Right lung (tissue), 5 donors: ENCODE results near the gene MARCO. TPM values are rescaled to one million over a fixed set of nuclear protein-coding genes. Genes with fewer than 3 reads are reported as not detected.

Experiments
- DNase-seq, 2 donors: peaks; one replicate each; pipeline ENCODE4 v3.0.0-alpha.2; 2013
- polyA plus RNA-seq, 5 donors: library from polyadenylated mRNA; unstranded; fragments of 120-200 nt; gene quantifications; one replicate each; pipeline versions ENCODE4 v1.2.1 to v1.2.3, GENCODE V29; 2013; ENCODE audit warnings: inconsistent platforms in 1 of 5, low replicate concordance in 1 of 5; ENCODE audit not compliant: insufficient read length in 5 of 5, insufficient read depth in 1 of 5

Gene MARCO
- polyA plus RNA-seq, 5 donors: 0.31 to 0.48 (median 0.36) TPM; not detected in 1

DNA sequence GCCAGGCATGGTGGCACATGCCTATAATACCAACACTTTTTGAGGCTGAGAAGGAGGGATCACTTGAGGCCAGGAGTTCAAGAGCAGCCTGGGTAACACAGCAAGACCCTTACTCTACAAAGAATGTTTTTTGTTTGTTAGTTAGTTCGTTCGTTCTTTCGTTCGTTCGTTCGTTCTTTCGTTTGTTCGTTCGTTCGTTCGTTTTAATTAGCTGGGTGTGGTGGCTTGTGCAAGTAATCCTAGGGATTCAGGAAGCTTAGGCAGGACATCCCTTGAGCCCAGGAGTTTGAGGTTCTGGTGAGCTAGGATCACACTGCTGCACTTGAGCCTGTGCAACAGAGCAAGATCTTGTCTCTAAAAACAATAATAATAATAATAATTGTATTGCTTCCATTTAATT is 98.7 kb downstream of the MARCO start:
- no peak for DNase-seq

Other genes with a start within 250 kb of the MARCO start
- under 1 TPM in 1 of 5 donors, not detected in 4; 0.18 TPM for gene EN1, start 94.5 kb upstream of the MARCO start, polyA plus RNA-seq
- gene C1QL2, start 216.6 kb downstream of the MARCO start, polyA plus RNA-seq: under 1 TPM in 2 of 5 donors, not detected in 3; 0.09 to 0.10 TPM